Nephron (organoid): ENCODE results near the gene FOXB1.

ENCODE experiments used
- H3K27ac Mint-ChIP-seq, 3 experiments: 2 replicates each; pipeline ENCODE4 v1.8.0; 2020; ENCODE audit warnings: mixed read lengths in 3 of 3, mild to moderate bottlenecking in 2 of 3, moderate library complexity in 1 of 3
- H3K27me3 Mint-ChIP-seq: 2 replicates; pipeline ENCODE4 v1.8.0; 2021; ENCODE audit warnings: low read depth, mild to moderate bottlenecking, moderate library complexity, mixed read lengths
- H3K36me3 Mint-ChIP-seq: 2 replicates; pipeline ENCODE4 v1.8.0; 2020; ENCODE audit warnings: low read depth, mixed read lengths
- H3K4me1 Mint-ChIP-seq: 2 replicates; pipeline ENCODE4 v1.8.0; 2020; ENCODE audit warnings: mixed read lengths
- H3K4me3 Mint-ChIP-seq, 3 experiments: 2 replicates each; pipeline ENCODE4 v1.8.0; 2020; ENCODE audit warnings: mild to moderate bottlenecking in 3 of 3, mixed read lengths in 3 of 3, moderate library complexity in 2 of 3
- H3K9me3 Mint-ChIP-seq: 2 replicates; pipeline ENCODE4 v1.8.0; 2020; ENCODE audit warnings: mixed read lengths
- TF ChIP-seq, protein P1 (sequence below), 3 experiments: fragments of 200-600 bp; sonication (generic); IDR thresholded peaks; one replicate each; pipeline ENCODE4 v1.5.0; 2021; ENCODE audit warnings: antibody characterized with exemption in 3 of 3; ENCODE audit not compliant: unreplicated experiment in 3 of 3

The FOXB1 gene

DNA sequence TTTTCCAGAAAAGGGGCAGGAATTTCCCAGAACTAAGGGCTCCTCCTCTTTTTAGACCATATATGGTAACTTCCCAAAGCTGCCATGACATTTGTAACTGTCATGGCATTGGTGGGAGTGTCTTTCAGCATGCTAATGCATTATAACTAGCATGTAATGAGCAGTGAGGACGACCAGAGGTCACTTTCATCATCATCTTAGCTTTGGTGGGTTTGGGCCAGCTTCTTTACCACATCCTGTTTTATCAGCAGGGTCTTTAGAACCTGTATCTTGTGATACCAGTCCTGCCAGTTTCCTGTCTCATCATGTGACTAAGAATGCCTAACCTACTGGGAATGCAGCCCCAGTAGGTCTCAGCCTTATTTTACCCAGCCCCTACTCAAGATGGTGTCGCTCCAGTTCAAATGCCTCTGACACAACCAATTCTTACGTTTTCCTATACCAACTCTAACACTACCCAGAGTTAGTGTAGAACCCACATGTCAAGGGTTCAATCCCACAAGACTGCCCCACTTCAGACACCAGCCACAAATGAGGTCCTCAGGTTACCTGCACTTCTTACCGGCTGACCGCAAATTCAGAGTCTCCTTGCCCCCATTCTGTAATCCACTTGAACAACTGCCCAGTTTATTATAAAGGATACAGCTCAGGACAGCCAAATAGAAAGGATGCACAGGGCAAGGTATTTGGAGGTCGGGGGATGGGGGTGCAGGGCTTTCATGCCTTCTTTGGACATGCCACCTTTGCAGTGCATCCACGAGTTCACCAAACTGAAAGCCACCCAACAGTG lies 17.7 kb downstream of the FOXB1 start:
- H3K4me1 Mint-ChIP-seq, result no peaks in the 10 kb centered on the region
- H3K27ac Mint-ChIP-seq, result no peak overlapping the region
- no peaks in the 10 kb centered on the region for H3K36me3 Mint-ChIP-seq
- H3K9me3 Mint-ChIP-seq, result peaks cover 6% of the 10 kb centered on the region
- TF ChIP-seq, protein P1, sequence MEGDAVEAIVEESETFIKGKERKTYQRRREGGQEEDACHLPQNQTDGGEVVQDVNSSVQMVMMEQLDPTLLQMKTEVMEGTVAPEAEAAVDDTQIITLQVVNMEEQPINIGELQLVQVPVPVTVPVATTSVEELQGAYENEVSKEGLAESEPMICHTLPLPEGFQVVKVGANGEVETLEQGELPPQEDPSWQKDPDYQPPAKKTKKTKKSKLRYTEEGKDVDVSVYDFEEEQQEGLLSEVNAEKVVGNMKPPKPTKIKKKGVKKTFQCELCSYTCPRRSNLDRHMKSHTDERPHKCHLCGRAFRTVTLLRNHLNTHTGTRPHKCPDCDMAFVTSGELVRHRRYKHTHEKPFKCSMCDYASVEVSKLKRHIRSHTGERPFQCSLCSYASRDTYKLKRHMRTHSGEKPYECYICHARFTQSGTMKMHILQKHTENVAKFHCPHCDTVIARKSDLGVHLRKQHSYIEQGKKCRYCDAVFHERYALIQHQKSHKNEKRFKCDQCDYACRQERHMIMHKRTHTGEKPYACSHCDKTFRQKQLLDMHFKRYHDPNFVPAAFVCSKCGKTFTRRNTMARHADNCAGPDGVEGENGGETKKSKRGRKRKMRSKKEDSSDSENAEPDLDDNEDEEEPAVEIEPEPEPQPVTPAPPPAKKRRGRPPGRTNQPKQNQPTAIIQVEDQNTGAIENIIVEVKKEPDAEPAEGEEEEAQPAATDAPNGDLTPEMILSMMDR (IDR thresholded peaks at IDR 0.05; ENCODE audit: unreplicated experiment in 3 of 3), result no peak
- no peak overlapping the region for H3K4me3 Mint-ChIP-seq
- peaks cover 26% of the 10 kb centered on the region for H3K27me3 Mint-ChIP-seq

DNA sequence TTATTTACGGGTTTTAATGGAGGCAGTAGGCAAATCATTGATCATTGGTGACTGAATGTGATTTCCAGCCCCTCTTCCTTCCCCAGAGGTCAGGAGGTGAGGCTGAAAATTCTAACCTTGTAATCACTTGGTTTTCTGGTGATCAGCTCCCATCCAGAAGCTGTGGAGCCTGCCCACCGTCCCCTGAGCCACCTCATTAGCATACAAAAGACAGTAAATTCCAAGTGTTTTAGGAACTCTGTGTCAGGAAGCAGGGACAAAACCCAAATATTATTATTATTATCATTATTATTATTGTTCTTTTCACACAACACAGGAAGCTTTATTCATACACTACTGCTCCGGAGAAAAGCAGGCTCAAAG lies 18.2 kb downstream of the FOXB1 start:
- H3K36me3 Mint-ChIP-seq, result no peaks in the 10 kb centered on the region
- no peak overlapping the region for H3K27ac Mint-ChIP-seq
- H3K27me3 Mint-ChIP-seq, result peaks cover 26% of the 10 kb centered on the region
- H3K9me3 Mint-ChIP-seq, result peaks cover 3% of the 10 kb centered on the region
- H3K4me1 Mint-ChIP-seq, result no peaks in the 10 kb centered on the region
- no peak overlapping the region for H3K4me3 Mint-ChIP-seq
- TF ChIP-seq, protein P1 (IDR thresholded peaks at IDR 0.05; ENCODE audit: unreplicated experiment in 3 of 3), result no peak

DNA sequence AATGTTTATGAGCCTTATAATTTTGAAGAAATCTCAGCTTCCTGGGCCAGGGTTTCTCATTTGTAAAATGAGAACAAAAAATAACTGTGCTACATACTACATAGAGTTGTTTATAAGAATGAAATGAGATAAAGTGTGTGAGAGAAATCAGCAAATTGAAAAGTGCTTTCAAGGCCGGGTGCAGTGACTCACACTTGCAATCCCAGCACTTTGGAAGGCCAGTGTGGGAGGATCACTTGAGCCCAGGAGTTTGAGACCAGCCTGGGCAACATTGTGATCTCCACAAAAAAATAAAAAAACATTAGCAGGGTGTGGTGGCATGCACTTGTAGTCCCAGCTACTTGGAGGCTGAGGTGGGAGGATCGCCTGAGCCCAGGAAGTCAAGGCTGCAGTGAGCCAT lies 22.4 kb downstream of the FOXB1 start:
- no peak overlapping the region for H3K4me3 Mint-ChIP-seq
- peaks cover 19% of the 10 kb centered on the region for H3K27me3 Mint-ChIP-seq
- no peaks in the 10 kb centered on the region for H3K4me1 Mint-ChIP-seq
- no peaks in the 10 kb centered on the region for H3K36me3 Mint-ChIP-seq
- TF ChIP-seq, protein P1 (IDR thresholded peaks at IDR 0.05; ENCODE audit: unreplicated experiment in 3 of 3), result no peak
- no peak overlapping the region for H3K27ac Mint-ChIP-seq
- no peaks in the 10 kb centered on the region for H3K9me3 Mint-ChIP-seq

DNA sequence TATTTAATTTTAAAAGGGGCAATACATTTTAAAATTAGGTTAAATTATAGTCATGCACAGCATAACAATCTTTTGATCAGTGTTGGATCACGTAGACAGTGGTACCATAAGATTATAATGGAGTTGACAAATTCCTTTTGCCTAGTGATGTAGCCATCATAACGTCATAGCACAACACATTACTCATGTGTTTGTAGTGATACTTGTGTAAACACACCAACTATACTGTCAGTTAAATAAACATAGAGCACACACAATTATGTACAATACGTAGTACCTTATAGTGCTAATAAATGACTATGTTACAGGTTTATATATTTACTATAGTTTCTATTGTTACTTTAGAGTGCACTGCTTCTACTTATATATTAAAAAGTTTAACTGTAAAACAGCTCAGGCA lies 31.2 kb downstream of the FOXB1 start:
- peaks cover 5% of the 10 kb centered on the region for H3K27me3 Mint-ChIP-seq
- H3K9me3 Mint-ChIP-seq, result no peaks in the 10 kb centered on the region
- no peaks in the 10 kb centered on the region for H3K4me1 Mint-ChIP-seq
- no peak overlapping the region for H3K4me3 Mint-ChIP-seq
- TF ChIP-seq, protein P1 (IDR thresholded peaks at IDR 0.05; ENCODE audit: unreplicated experiment in 3 of 3), result no peak
- H3K27ac Mint-ChIP-seq, result no peak overlapping the region
- no peaks in the 10 kb centered on the region for H3K36me3 Mint-ChIP-seq

DNA sequence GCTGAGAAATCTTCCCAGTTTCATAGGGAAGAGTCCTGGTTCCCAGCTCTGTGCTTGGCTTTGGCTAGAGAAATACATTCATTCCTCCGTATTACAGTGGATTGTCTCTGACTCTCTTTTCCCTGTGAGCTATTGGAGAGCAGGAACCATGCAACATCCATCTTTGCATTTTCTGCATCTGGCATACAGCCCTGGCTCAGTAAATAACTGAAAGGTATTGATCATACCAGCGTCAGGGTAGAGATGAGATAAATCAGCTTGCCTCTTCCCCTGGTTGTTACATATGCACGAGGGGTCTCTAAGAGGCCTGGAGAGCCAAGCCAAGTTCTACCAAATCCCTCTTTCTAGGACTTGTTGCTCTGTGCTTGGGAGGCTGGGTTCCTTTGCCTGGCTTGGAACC lies 35.2 kb downstream of the FOXB1 start:
- no peaks in the 10 kb centered on the region for H3K4me1 Mint-ChIP-seq
- no peak overlapping the region for H3K27ac Mint-ChIP-seq
- H3K36me3 Mint-ChIP-seq, result no peaks in the 10 kb centered on the region
- no peak overlapping the region for H3K4me3 Mint-ChIP-seq
- peaks cover 30% of the 10 kb centered on the region for H3K27me3 Mint-ChIP-seq
- no peaks in the 10 kb centered on the region for H3K9me3 Mint-ChIP-seq
- TF ChIP-seq, protein P1 (IDR thresholded peaks at IDR 0.05; ENCODE audit: unreplicated experiment in 3 of 3), result no peak
